Activated CD4-positive, alpha-beta T cell treated with anti-CD3 and anti-CD28 coated beads, Interleukin-2, Interleukin-6, amounts not matched to agents 100 ng/mL and 50 ng/mL, durations not matched to agents 16 hours and 8 hours (primary cell): ENCODE measurements around the gene SLC40A1.

Experiments used
- DNase-seq: peaks from one replicate; pipeline ENCODE4 v3.0.0-alpha.2; 2020

Gene SLC40A1

GRCh38 chr2:189599245-189599644 is 18.7 kb upstream of the SLC40A1 start:
- DNase-seq = no peak

GRCh38 chr2:189595417-189595816 is 14.8 kb upstream of the SLC40A1 start:
- no peak for DNase-seq

- no peak for DNase-seq
Observed at GRCh38 chr2:189594305-189594704, 13.7 kb upstream of the SLC40A1 start.

GRCh38 chr2:189593115-189593514 is 12.5 kb upstream of the SLC40A1 start:
- no peak for DNase-seq

GRCh38 chr2:189592353-189592984 is 11.9 kb upstream of the SLC40A1 start:
- no peak for DNase-seq

GRCh38 chr2:189587780-189588179 is 7.2 kb upstream of the SLC40A1 start:
- DNase-seq = no peak

- DNase-seq = no peak
Observed at GRCh38 chr2:189585226-189585756, 4.7 kb upstream of the SLC40A1 start.

GRCh38 chr2:189584686-189585085 is 4.1 kb upstream of the SLC40A1 start:
- no peak for DNase-seq

GRCh38 chr2:189583227-189584198 is 2.9 kb upstream of the SLC40A1 start:
- no peak for DNase-seq

GRCh38 chr2:189582809-189583192 is 2.2 kb upstream of the SLC40A1 start:
- DNase-seq = no peak

- no peak for DNase-seq
Observed at GRCh38 chr2:189582140-189582808, 1.7 kb upstream of the SLC40A1 start.

GRCh38 chr2:189581354-189582139 is 961 bp upstream of the SLC40A1 start:
- DNase-seq = peak; percentile 10

- peak; percentile 35 for DNase-seq
Observed at GRCh38 chr2:189580241-189580651, 340 bp downstream of the SLC40A1 start.

GRCh38 chr2:189579585-189580186 is 900 bp downstream of the SLC40A1 start:
- DNase-seq = no peak

GRCh38 chr2:189578272-189578950 is 2.2 kb downstream of the SLC40A1 start:
- no peak for DNase-seq

- no peak for DNase-seq
Observed at GRCh38 chr2:189577121-189577520, 3.5 kb downstream of the SLC40A1 start.

- no peak for DNase-seq
Observed at GRCh38 chr2:189576396-189576795, 4.2 kb downstream of the SLC40A1 start.

GRCh38 chr2:189574793-189575475 is 5.7 kb downstream of the SLC40A1 start:
- DNase-seq = no peak

- no peak for DNase-seq
Observed at GRCh38 chr2:189570570-189571031, 10.0 kb downstream of the SLC40A1 start.

GRCh38 chr2:189569295-189569910 is 11.2 kb downstream of the SLC40A1 start:
- DNase-seq = no peak
